Measurements from ENCODE around the gene LRRC3. TPM values are rescaled to one million over a fixed set of nuclear protein-coding genes. Genes with fewer than 3 reads are reported as not detected.

Gene LRRC3, protein sequence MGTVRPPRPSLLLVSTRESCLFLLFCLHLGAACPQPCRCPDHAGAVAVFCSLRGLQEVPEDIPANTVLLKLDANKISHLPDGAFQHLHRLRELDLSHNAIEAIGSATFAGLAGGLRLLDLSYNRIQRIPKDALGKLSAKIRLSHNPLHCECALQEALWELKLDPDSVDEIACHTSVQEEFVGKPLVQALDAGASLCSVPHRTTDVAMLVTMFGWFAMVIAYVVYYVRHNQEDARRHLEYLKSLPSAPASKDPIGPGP
- polyA plus RNA-seq (2012; ENCODE audit: insufficient read depth, insufficient read length, low read depth): not detected

DNA sequence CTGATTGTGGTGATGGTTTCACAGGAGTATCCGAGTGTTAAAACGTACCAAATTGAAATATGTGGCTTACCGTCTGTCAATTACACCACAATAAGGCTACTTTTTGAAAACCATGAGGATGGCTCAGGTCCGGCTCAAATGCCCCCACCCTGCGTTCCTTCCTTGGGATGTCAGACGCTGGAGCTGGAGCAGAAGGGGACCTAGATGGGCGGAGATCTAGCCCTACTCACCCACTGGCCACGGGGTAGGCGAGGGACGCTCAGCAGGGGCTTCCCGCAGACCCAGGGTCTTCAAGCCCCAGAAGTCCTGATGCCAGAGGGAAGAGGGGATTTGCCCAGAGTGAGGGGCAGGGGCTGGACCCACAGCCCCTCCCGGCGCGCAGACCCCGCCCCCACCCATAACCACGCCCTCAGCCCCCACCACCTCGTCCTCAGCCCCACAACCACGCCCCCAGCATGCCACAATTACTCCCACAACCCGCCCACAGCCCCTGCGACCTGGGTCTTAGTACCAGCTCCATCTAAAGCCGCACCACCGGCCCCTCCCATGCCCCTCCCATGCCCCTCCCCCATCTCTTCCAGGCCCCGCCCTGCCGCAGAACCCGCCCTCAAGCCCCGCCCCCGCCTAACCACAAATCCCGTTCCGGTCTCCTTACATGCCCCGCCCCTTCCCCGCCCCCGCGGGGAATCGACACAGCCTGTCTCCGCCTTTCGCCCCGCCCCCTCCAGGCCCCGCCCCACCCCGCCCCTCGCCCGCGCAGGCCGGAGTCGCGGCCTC is at the start of gene LRRC3:
Gene LRRC3 (plus strand): TSS at position 764 of the 777 bp plus-strand sequence. CDS start 1,135 bp downstream, outside the sequence.
- peaks cover 4% of the 10 kb centered on the region; the same call in 1 of the 2 replicates for H3K9me3 ChIP-seq
- peaks cover 16% of the 10 kb centered on the region for H3K27me3 ChIP-seq
- no peaks in the 10 kb centered on the region; the same call in 1 of the 2 replicates for H3K4me1 ChIP-seq
- TF ChIP-seq, protein P1, sequence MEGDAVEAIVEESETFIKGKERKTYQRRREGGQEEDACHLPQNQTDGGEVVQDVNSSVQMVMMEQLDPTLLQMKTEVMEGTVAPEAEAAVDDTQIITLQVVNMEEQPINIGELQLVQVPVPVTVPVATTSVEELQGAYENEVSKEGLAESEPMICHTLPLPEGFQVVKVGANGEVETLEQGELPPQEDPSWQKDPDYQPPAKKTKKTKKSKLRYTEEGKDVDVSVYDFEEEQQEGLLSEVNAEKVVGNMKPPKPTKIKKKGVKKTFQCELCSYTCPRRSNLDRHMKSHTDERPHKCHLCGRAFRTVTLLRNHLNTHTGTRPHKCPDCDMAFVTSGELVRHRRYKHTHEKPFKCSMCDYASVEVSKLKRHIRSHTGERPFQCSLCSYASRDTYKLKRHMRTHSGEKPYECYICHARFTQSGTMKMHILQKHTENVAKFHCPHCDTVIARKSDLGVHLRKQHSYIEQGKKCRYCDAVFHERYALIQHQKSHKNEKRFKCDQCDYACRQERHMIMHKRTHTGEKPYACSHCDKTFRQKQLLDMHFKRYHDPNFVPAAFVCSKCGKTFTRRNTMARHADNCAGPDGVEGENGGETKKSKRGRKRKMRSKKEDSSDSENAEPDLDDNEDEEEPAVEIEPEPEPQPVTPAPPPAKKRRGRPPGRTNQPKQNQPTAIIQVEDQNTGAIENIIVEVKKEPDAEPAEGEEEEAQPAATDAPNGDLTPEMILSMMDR (IDR thresholded peaks at IDR 0.05; ENCODE audit: low read depth, low read length): no peak
- H3K4me3 ChIP-seq (ENCODE audit: low read depth, low read length): no peak within 1 kb of the TSS
- H3K36me3 ChIP-seq: no peaks in the 10 kb centered on the region
- DNase-seq: peak; percentile 98

DNA sequence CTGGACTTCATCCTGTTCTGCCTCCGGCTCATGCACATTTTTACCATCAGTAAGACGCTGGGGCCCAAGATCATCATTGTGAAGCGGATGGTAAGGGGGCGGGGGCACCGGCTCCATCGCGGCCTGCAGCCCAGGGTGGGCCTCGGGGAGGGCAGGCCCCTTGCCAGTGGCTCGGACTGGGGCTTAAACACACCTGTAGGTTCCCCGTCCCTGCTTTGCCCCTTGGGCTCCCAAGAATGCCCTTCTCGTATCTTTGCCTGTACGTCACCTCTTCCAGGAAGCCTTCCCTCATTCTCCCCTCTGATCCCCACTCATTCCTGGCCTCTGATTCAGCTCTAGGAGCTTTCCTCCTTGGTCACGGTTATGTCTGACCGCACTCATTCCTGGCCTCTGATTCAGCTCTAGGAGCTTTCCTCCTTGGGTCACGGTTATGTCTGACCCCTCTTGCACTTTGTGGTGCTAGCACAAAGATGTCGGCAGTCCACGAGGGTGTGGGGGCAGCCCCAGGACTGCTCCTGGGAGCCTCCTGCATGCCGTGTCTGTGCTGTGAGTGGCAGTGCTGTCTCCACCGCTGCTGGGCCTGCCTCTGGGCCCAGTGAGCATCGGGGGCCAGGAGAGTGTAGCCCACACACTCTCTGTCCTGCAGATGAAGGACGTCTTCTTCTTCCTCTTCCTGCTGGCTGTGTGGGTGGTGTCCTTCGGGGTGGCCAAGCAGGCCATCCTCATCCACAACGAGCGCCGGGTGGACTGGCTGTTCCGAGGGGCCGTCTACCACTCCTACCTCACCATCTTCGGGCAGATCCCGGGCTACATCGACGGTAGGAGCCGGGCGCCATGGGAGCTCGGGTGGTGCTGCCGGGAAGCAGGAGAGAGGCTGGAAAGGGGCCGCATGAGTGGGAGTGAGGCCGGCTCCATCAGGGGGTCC is 49.1 kb upstream of the LRRC3 start:
- TF ChIP-seq, protein P1 (IDR thresholded peaks at IDR 0.05; ENCODE audit: low read depth, low read length): no peak
- H3K4me1 ChIP-seq: no peaks in the 10 kb centered on the region
- H3K36me3 ChIP-seq: no peaks in the 10 kb centered on the region
- H3K27me3 ChIP-seq: no peaks in the 10 kb centered on the region
- DNase-seq: no peak
- no peak overlapping the region for H3K4me3 ChIP-seq (ENCODE audit: low read depth, low read length)
- H3K9me3 ChIP-seq: no peaks in the 10 kb centered on the region

DNA sequence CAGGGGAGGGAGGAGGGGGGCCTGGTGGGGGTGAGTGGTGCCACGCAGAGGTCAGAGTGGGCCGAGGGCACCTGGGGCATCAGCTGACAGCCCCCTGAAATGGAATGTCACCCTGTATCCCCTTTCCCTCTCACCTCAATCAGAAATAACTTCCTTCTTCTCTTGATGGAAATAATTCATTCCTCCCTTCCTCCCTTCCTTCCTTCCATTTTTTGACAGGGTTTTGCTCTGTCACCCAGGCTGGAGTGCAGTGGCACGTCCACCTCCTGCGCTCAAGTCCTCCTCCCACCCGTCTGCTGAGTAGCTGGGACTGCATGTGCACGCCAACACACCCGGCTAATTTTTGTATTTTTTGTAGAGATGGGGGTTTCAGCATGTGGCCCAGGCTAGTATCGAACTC is 48.4 kb upstream of the LRRC3 start:
- no peaks in the 10 kb centered on the region for H3K4me1 ChIP-seq
- H3K36me3 ChIP-seq: no peaks in the 10 kb centered on the region
- H3K4me3 ChIP-seq (ENCODE audit: low read depth, low read length): no peak overlapping the region
- no peaks in the 10 kb centered on the region for H3K9me3 ChIP-seq
- TF ChIP-seq, protein P1 (IDR thresholded peaks at IDR 0.05; ENCODE audit: low read depth, low read length): no peak
- H3K27me3 ChIP-seq: no peaks in the 10 kb centered on the region
- DNase-seq: no peak

DNA sequence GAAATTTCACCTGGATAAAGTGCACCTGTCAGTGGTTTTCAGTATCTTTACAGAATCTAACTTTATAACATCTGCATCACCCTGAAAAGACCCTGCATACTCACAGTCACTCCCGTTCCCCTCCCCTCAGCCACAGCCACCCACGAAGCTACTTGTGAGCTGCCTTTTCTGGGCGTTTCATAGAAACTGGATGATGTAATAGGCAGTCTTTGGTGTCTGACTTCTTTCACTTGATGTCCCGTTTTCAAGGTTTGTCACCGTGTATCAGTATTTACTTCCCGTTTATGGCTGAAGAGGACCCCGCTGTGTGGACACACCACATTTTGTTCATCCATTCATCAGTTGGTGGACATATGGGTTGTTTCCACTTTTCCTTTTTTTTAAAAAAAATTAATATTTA is 47.8 kb upstream of the LRRC3 start:
- H3K9me3 ChIP-seq: no peaks in the 10 kb centered on the region
- no peaks in the 10 kb centered on the region for H3K4me1 ChIP-seq
- H3K4me3 ChIP-seq (ENCODE audit: low read depth, low read length): no peak overlapping the region
- H3K27me3 ChIP-seq: no peaks in the 10 kb centered on the region
- no peaks in the 10 kb centered on the region for H3K36me3 ChIP-seq
- TF ChIP-seq, protein P1 (IDR thresholded peaks at IDR 0.05; ENCODE audit: low read depth, low read length): no peak
- no peak for DNase-seq

DNA sequence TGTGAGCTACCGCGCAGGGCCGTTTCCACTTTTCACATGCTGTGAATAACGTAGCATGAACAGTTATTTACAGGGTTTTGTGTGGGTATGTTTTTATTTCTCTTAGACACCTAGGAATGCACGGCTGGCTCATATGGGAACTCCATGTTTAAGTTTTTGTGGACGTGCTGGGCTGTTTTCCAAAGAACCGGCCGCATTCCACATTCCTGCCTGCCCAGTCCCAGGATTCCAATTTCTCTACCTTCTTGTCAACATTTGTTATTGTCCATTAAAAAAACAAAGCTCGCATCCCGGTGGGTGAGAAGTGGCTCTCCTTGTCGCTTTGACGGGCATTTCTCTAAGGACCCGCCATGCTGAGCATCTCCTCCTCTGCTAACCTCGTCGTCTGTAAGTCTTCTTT is 47.1 kb upstream of the LRRC3 start:
- Histone ChIP-seq H3K4me3 (ENCODE audit: low read depth, low read length) (no peak overlapping the region), H3K9me3 (no peaks in the 10 kb centered on the region), H3K36me3 (no peaks in the 10 kb centered on the region), H3K27me3 (no peaks in the 10 kb centered on the region), H3K4me1 (no peaks in the 10 kb centered on the region)
- no peak for DNase-seq
- TF ChIP-seq, protein P1 (IDR thresholded peaks at IDR 0.05; ENCODE audit: low read depth, low read length): no peak

Measured in BE2C (cell line).